ENCODE measurements around the gene RFX6.

Gene RFX6

DNA sequence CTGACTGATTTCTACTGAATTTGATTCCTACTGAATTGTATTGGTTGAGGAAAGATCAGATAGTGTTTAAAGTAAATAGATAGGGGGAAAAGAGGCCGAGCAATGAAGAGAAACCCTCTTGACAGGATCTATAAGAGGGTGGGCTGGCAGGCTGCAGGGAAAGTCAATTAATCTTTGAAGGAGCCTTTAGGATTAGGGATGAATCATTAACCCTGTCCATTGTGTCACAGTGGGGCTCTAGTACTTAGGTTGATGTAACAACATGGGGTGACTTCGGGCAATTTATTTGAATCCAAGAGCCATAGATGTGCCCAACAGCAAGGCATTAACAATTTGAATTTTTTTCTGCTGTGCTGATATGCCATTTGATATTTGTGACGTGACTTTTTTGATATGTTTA, 7.5 kb downstream of the RFX6 start:
- Histone ChIP-seq H2BK12ac (ENCODE audit: low read length) (no peak overlapping the region), H2BK15ac (ENCODE audit: low read length) (no peak overlapping the region), H3K14ac (ENCODE audit: low read length) (no peak overlapping the region), H4K8ac (ENCODE audit: low read depth, low read length) (no peak overlapping the region), H3K18ac (ENCODE audit: low read length) (no peak overlapping the region), H3K79me1 (ENCODE audit: low read depth, low read length) (no peaks in the 10 kb centered on the region), H3K4me2 (ENCODE audit: insufficient read depth, low read length, poor library complexity, severe bottlenecking) (no peak overlapping the region), H3K23ac (ENCODE audit: low read depth, low read length, poor library complexity) (no peak overlapping the region), H3K9ac (ENCODE audit: low read depth, low read length, poor library complexity) (no peak overlapping the region), H4K91ac (ENCODE audit: low read depth, low read length, poor library complexity) (no peak overlapping the region), H2BK120ac (ENCODE audit: low read depth, low read length) (no peak overlapping the region), H3K4me1 (ENCODE audit: control insufficient read depth in 2 of 2, insufficient read depth in 1 of 2, low read depth in 1 of 2, low read length in 2 of 2) (no peaks in the 10 kb centered on the region), H3K4ac (ENCODE audit: low read length) (no peak overlapping the region), H3K27ac (replicated peaks; ENCODE audit: low read length) (no peak overlapping the region), H2AFZ (ENCODE audit: low read length) (no peak overlapping the region), H3K27me3 (ENCODE audit: control insufficient read depth in 3 of 3, insufficient read depth in 3 of 3, low read depth in 1 of 3, low read length in 3 of 3) (no peaks in the 10 kb centered on the region), H3K4me3 (ENCODE audit: low read length in 2 of 2) (no peak overlapping the region), H2AK5ac (ENCODE audit: low read depth, low read length) (no peak overlapping the region), H3K9me3 (replicated peaks in 1 of 2; ENCODE audit: control insufficient read depth in 2 of 2, insufficient read depth in 1 of 2, low read depth in 1 of 2, low read length in 2 of 2) (no peaks in the 10 kb centered on the region), H2BK5ac (ENCODE audit: low read length) (no peak overlapping the region), H3K36me3 (replicated peaks in 1 of 2; ENCODE audit: control insufficient read depth in 2 of 2, insufficient read depth in 2 of 2, low read length in 2 of 2) (no peaks in the 10 kb centered on the region)
- DNase-seq (ENCODE audit: low spot score): no peak
- WGBS, 2 donors (ENCODE audit: extremely low coverage in 2 of 2, insufficient read length in 2 of 2, insufficient replicate concordance in 1 of 2): no CpG with 5 or more reads among the region's 3 CpGs

DNA sequence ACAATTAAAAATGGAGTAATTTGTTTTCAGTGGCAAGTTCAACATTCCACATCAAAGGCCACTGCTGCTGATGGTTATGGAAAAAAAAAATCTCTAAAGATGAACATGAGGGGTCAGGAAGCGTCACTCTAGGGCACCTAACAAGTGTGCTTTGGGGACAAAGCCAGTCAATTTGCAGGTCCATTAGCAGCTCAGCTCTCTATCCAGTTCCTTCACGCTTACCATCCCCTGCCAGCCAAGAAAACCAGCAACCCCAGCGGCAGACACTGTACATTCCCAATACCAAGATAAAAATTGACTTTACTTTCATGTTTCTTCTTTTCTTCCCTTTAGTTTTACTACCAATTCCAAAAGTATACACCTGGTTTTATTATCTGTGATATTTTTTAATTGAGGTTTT, 10.1 kb downstream of the RFX6 start:
- H2BK15ac ChIP-seq (ENCODE audit: low read length): no peak overlapping the region
- H3K9ac ChIP-seq (ENCODE audit: low read depth, low read length, poor library complexity): no peak overlapping the region
- no peak overlapping the region for H2BK5ac ChIP-seq (ENCODE audit: low read length)
- DNase-seq (ENCODE audit: low spot score): no peak
- H3K14ac ChIP-seq (ENCODE audit: low read length): no peak overlapping the region
- no peaks in the 10 kb centered on the region for H3K27me3 ChIP-seq (ENCODE audit: control insufficient read depth in 3 of 3, insufficient read depth in 3 of 3, low read depth in 1 of 3, low read length in 3 of 3)
- no peak overlapping the region for H3K4me3 ChIP-seq (ENCODE audit: low read length in 2 of 2)
- no peaks in the 10 kb centered on the region for H3K4me1 ChIP-seq (ENCODE audit: control insufficient read depth in 2 of 2, insufficient read depth in 1 of 2, low read depth in 1 of 2, low read length in 2 of 2)
- WGBS, 2 donors (ENCODE audit: extremely low coverage in 2 of 2, insufficient read length in 2 of 2, insufficient replicate concordance in 1 of 2): no CpG with 5 or more reads among the region's 3 CpGs
- no peak overlapping the region for H2AK5ac ChIP-seq (ENCODE audit: low read depth, low read length)
- H2BK12ac ChIP-seq (ENCODE audit: low read length): no peak overlapping the region
- no peak overlapping the region for H3K27ac ChIP-seq (replicated peaks; ENCODE audit: low read length)
- H3K18ac ChIP-seq (ENCODE audit: low read length): no peak overlapping the region
- no peak overlapping the region for H3K4ac ChIP-seq (ENCODE audit: low read length)
- no peak overlapping the region for H3K4me2 ChIP-seq (ENCODE audit: insufficient read depth, low read length, poor library complexity, severe bottlenecking)
- H3K36me3 ChIP-seq (replicated peaks in 1 of 2; ENCODE audit: control insufficient read depth in 2 of 2, insufficient read depth in 2 of 2, low read length in 2 of 2): no peaks in the 10 kb centered on the region
- H4K91ac ChIP-seq (ENCODE audit: low read depth, low read length, poor library complexity): no peak overlapping the region
- H2BK120ac ChIP-seq (ENCODE audit: low read depth, low read length): no peak overlapping the region
- no peak overlapping the region for H2AFZ ChIP-seq (ENCODE audit: low read length)
- H3K9me3 ChIP-seq (replicated peaks in 1 of 2; ENCODE audit: control insufficient read depth in 2 of 2, insufficient read depth in 1 of 2, low read depth in 1 of 2, low read length in 2 of 2): no peaks in the 10 kb centered on the region
- no peak overlapping the region for H4K8ac ChIP-seq (ENCODE audit: low read depth, low read length)
- H3K79me1 ChIP-seq (ENCODE audit: low read depth, low read length): no peaks in the 10 kb centered on the region
- no peak overlapping the region for H3K23ac ChIP-seq (ENCODE audit: low read depth, low read length, poor library complexity)

DNA sequence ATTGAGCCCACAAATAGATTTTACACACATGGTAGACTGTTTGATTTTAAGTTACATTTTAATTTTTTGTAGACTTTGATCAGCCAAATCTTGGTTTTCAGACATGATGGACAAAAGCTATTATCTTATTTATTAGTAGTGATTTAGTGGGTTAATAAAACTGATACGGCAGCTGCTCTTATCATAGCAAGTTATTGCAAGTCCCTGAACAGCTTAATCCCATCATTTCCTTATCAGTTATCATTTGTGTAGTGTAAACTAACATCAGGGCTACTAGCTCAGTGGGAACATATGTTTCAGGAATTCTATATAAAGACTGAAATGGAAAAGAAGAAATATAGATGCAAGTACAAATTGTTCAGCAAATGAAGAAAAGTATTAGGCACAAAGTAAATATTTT, 10.9 kb downstream of the RFX6 start:
- Histone ChIP-seq H3K36me3 (replicated peaks in 1 of 2; ENCODE audit: control insufficient read depth in 2 of 2, insufficient read depth in 2 of 2, low read length in 2 of 2) (no peaks in the 10 kb centered on the region), H3K4me2 (ENCODE audit: insufficient read depth, low read length, poor library complexity, severe bottlenecking) (no peak overlapping the region), H2AFZ (ENCODE audit: low read length) (no peak overlapping the region), H3K23ac (ENCODE audit: low read depth, low read length, poor library complexity) (no peak overlapping the region), H3K4me1 (ENCODE audit: control insufficient read depth in 2 of 2, insufficient read depth in 1 of 2, low read depth in 1 of 2, low read length in 2 of 2) (no peaks in the 10 kb centered on the region), H3K27ac (replicated peaks; ENCODE audit: low read length) (no peak overlapping the region), H3K4ac (ENCODE audit: low read length) (no peak overlapping the region), H3K27me3 (ENCODE audit: control insufficient read depth in 3 of 3, insufficient read depth in 3 of 3, low read depth in 1 of 3, low read length in 3 of 3) (no peaks in the 10 kb centered on the region), H3K79me1 (ENCODE audit: low read depth, low read length) (no peaks in the 10 kb centered on the region), H2BK120ac (ENCODE audit: low read depth, low read length) (no peak overlapping the region), H4K8ac (ENCODE audit: low read depth, low read length) (no peak overlapping the region), H2BK15ac (ENCODE audit: low read length) (no peak overlapping the region), H3K9me3 (replicated peaks in 1 of 2; ENCODE audit: control insufficient read depth in 2 of 2, insufficient read depth in 1 of 2, low read depth in 1 of 2, low read length in 2 of 2) (no peaks in the 10 kb centered on the region), H3K9ac (ENCODE audit: low read depth, low read length, poor library complexity) (no peak overlapping the region), H2BK12ac (ENCODE audit: low read length) (no peak overlapping the region), H2BK5ac (ENCODE audit: low read length) (no peak overlapping the region), H3K18ac (ENCODE audit: low read length) (no peak overlapping the region), H3K14ac (ENCODE audit: low read length) (no peak overlapping the region), H3K4me3 (ENCODE audit: low read length in 2 of 2) (no peak overlapping the region), H2AK5ac (ENCODE audit: low read depth, low read length) (no peak overlapping the region), H4K91ac (ENCODE audit: low read depth, low read length, poor library complexity) (no peak overlapping the region)
- no CpG with 5 or more reads among the region's 1 CpG for WGBS, 2 donors (ENCODE audit: extremely low coverage in 2 of 2, insufficient read length in 2 of 2, insufficient replicate concordance in 1 of 2)
- DNase-seq (ENCODE audit: low spot score): no peak

DNA sequence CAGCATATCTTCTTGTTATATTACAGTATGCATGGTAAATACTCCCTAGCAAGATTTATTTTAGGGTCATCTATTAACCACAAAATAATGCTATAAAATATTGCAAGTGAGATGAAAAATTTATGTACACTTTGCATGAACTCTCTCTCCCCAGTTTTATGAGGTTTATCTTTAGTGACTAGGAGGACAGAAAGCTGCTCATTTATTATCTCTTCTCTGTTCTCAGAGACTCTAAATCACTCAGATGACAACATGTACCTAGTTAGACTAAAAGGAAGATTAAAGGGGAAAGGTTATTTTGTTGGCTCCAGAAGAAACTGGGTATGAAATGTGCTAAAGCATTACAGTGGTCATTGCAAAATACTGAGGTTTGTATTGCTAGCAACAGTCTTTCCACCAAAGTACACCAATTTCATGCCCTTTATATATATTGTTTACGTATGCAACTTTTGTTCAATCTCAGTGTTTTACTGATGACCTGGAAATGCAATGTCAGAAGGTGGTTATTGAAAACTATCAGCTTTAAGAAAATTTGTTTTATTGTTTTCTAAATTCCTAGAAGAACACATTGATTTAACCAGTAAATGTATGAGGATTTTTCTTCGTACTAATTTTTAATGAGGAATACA, 11.8 kb downstream of the RFX6 start:
- H2BK120ac ChIP-seq (ENCODE audit: low read depth, low read length): no peak overlapping the region

More for the DNA sequence above, 11.8 kb downstream of the RFX6 start:
- no peak overlapping the region for H4K8ac ChIP-seq (ENCODE audit: low read depth, low read length)
- no peak overlapping the region for H2BK5ac ChIP-seq (ENCODE audit: low read length)
- no peaks in the 10 kb centered on the region for H3K9me3 ChIP-seq (replicated peaks in 1 of 2; ENCODE audit: control insufficient read depth in 2 of 2, insufficient read depth in 1 of 2, low read depth in 1 of 2, low read length in 2 of 2)
- no peaks in the 10 kb centered on the region for H3K27me3 ChIP-seq (ENCODE audit: control insufficient read depth in 3 of 3, insufficient read depth in 3 of 3, low read depth in 1 of 3, low read length in 3 of 3)
- no peak overlapping the region for H3K14ac ChIP-seq (ENCODE audit: low read length)
- no peaks in the 10 kb centered on the region for H3K36me3 ChIP-seq (replicated peaks in 1 of 2; ENCODE audit: control insufficient read depth in 2 of 2, insufficient read depth in 2 of 2, low read length in 2 of 2)
- H2BK12ac ChIP-seq (ENCODE audit: low read length): no peak overlapping the region
- no peak overlapping the region for H3K27ac ChIP-seq (replicated peaks; ENCODE audit: low read length)
- no peak overlapping the region for H3K9ac ChIP-seq (ENCODE audit: low read depth, low read length, poor library complexity)
- DNase-seq (ENCODE audit: low spot score): no peak
- no peak overlapping the region for H3K4ac ChIP-seq (ENCODE audit: low read length)
- no peak overlapping the region for H2AFZ ChIP-seq (ENCODE audit: low read length)
- H2BK15ac ChIP-seq (ENCODE audit: low read length): no peak overlapping the region
- no peaks in the 10 kb centered on the region for H3K79me1 ChIP-seq (ENCODE audit: low read depth, low read length)
- H2AK5ac ChIP-seq (ENCODE audit: low read depth, low read length): no peak overlapping the region
- no peak overlapping the region for H3K23ac ChIP-seq (ENCODE audit: low read depth, low read length, poor library complexity)
- WGBS, 2 donors (ENCODE audit: extremely low coverage in 2 of 2, insufficient read length in 2 of 2, insufficient replicate concordance in 1 of 2): no CpG with 5 or more reads among the region's 2 CpGs
- H3K4me1 ChIP-seq (ENCODE audit: control insufficient read depth in 2 of 2, insufficient read depth in 1 of 2, low read depth in 1 of 2, low read length in 2 of 2): no peaks in the 10 kb centered on the region
- H3K4me2 ChIP-seq (ENCODE audit: insufficient read depth, low read length, poor library complexity, severe bottlenecking): no peak overlapping the region
- H3K18ac ChIP-seq (ENCODE audit: low read length): no peak overlapping the region
- no peak overlapping the region for H4K91ac ChIP-seq (ENCODE audit: low read depth, low read length, poor library complexity)
- no peak overlapping the region for H3K4me3 ChIP-seq (ENCODE audit: low read length in 2 of 2)
